Measurements from ENCODE around the gene MARCKSL1. TPM values are rescaled to one million over a fixed set of nuclear protein-coding genes. Genes with fewer than 3 reads are reported as not detected.

MARCKSL1 gene
- total RNA-seq, 1 donor: 16.6 TPM

DNA sequence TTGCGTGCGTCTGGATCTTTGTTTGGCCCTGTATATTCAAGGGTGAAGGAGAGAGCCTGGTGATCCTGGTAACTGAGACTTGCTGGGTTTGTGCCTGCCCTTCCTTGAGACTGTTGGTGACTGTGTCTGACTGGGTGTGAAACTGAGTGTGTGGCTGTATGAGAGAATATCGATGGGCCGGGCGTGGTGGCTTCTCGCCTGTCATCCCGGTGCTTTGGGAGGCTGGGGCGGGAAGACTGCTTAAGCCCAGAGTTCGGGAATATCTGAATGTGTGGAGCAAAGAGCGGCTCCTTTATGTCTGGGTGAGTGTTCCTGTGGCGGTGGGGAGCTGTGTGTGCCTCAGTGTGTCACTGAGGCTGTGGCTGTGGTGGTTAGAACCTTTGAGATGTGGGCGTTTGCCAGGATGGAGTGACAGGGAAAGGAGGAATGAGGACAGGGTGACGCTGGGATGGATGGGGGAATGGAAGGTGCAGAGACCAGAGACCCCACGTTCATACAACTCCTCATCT, 2.7 kb upstream of the MARCKSL1 start:
- H2AFZ ChIP-seq (ENCODE audit: low read length): no peak overlapping the region
- H3K36me3 ChIP-seq (ENCODE audit: insufficient read depth, low read length): peaks cover 5% of the 10 kb centered on the region
- TF ChIP-seq, protein P1, sequence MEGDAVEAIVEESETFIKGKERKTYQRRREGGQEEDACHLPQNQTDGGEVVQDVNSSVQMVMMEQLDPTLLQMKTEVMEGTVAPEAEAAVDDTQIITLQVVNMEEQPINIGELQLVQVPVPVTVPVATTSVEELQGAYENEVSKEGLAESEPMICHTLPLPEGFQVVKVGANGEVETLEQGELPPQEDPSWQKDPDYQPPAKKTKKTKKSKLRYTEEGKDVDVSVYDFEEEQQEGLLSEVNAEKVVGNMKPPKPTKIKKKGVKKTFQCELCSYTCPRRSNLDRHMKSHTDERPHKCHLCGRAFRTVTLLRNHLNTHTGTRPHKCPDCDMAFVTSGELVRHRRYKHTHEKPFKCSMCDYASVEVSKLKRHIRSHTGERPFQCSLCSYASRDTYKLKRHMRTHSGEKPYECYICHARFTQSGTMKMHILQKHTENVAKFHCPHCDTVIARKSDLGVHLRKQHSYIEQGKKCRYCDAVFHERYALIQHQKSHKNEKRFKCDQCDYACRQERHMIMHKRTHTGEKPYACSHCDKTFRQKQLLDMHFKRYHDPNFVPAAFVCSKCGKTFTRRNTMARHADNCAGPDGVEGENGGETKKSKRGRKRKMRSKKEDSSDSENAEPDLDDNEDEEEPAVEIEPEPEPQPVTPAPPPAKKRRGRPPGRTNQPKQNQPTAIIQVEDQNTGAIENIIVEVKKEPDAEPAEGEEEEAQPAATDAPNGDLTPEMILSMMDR (IDR thresholded peaks at IDR 0.05; ENCODE audit: extremely low read depth, low read depth, low read length): no peak
- H3K79me2 ChIP-seq (ENCODE audit: insufficient read depth, low read length): no peaks in the 10 kb centered on the region
- H3K4me1 ChIP-seq (ENCODE audit: insufficient read depth, low read length): peaks cover 12% of the 10 kb centered on the region
- no peak overlapping the region for H3K4me3 ChIP-seq (ENCODE audit: insufficient read depth, low read length)
- DNase-seq (ENCODE audit: insufficient read length, low spot score, missing footprints): peak; percentile 45
- H3K4me2 ChIP-seq (ENCODE audit: insufficient read depth, low read length): no peak overlapping the region
- no peaks in the 10 kb centered on the region for H3K27me3 ChIP-seq (ENCODE audit: insufficient read depth, low read length)
- no peaks in the 10 kb centered on the region for H3K9me3 ChIP-seq (ENCODE audit: low read depth, low read length)
- no peak overlapping the region for H3K27ac ChIP-seq (ENCODE audit: low read depth, low read length)
- peaks cover 12% of the 10 kb centered on the region for H4K20me1 ChIP-seq (ENCODE audit: insufficient read depth, low read length)

DNA sequence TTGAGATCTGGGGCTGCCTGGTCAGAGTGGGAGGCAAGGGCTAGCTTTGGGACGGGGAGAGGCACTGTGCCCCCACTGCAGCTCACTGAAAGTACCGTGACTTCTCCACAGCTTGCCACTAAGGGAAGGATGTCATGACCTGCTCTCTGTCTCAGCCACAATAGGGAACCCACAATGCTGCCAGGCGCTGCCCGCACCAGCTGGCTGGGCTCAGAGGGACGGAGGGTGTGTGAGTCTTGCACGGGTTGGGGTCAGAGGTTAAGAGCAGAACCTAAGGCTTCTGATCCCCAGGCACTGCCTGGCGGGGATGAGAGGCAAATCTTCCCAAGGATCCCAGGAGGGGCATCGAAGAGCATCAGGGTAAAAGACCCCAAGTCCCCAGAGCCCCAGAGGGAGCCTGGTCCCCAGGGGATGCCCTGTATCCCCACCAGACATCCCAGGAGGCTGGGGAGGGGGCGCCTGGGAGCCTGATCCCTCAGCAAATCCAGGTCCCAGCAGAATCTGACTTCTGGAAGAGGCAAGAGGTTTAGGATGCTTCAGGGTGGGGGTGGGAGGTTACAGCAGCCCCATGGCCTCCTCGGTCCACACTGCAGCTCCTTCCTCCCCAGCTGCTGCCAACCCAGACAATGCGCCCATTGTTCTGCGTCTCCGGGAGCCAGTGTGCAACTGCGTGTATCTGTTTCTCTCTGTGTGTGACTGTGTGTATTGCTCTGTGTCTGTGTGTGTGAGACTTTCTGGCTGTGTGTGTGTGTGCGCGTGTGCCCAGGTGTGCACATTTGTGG, 2.0 kb upstream of the MARCKSL1 start:
- Histone ChIP-seq H3K36me3 (ENCODE audit: insufficient read depth, low read length) (peaks cover 9% of the 10 kb centered on the region), H3K27ac (ENCODE audit: low read depth, low read length) (no peak overlapping the region), H3K9me3 (ENCODE audit: low read depth, low read length) (no peaks in the 10 kb centered on the region), H3K4me1 (ENCODE audit: insufficient read depth, low read length) (peaks cover 12% of the 10 kb centered on the region), H3K79me2 (ENCODE audit: insufficient read depth, low read length) (no peaks in the 10 kb centered on the region), H2AFZ (ENCODE audit: low read length) (no peak overlapping the region), H3K4me3 (ENCODE audit: insufficient read depth, low read length) (no peak overlapping the region), H4K20me1 (ENCODE audit: insufficient read depth, low read length) (peaks cover 12% of the 10 kb centered on the region), H3K27me3 (ENCODE audit: insufficient read depth, low read length) (no peaks in the 10 kb centered on the region), H3K4me2 (ENCODE audit: insufficient read depth, low read length) (no peak overlapping the region)
- no peak for DNase-seq (ENCODE audit: insufficient read length, low spot score, missing footprints)
- TF ChIP-seq, protein P1 (IDR thresholded peaks at IDR 0.05; ENCODE audit: extremely low read depth, low read depth, low read length): no peak

DNA sequence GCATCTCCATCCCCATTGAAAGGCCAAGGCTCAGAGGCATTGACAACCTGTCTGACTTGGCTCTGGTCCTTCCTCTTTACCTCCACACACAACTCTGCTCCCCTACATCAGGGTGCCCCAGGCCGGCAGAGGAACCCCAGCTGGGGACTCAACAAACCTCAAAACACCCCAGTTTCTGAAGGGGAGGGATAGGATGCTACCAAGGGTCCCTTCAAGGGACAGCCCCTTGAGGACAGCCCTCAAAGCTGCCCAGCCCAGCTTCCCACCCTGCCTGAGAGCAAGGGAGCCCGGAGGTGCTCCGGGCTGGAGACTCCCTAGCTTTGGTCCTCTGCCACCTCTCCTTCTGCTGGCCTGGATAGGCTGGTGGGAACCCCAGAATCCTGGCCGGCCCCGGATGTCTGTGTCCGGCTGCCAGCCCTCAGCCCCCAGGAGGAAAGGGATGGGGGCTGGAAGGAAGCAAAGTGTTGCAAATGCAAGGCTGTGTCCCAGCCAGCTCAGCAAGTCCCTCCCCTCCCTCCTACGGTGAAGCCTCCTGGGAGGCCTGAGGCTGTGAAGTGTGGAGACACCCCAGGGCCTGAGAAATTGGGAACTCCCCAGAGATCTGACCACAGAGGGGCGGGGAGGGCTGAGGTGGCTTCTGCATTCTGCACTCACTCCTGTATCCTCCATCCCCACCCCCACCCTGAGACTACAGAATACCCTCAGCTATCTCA, 1.1 kb upstream of the MARCKSL1 start:
- peaks cover 13% of the 10 kb centered on the region for H3K36me3 ChIP-seq (ENCODE audit: insufficient read depth, low read length)
- peaks cover 12% of the 10 kb centered on the region for H3K4me1 ChIP-seq (ENCODE audit: insufficient read depth, low read length)
- H3K27ac ChIP-seq (ENCODE audit: low read depth, low read length): no peak overlapping the region
- TF ChIP-seq, protein P1 (IDR thresholded peaks at IDR 0.05; ENCODE audit: extremely low read depth, low read depth, low read length): no peak
- H3K4me3 ChIP-seq (ENCODE audit: insufficient read depth, low read length): no peak overlapping the region
- H3K79me2 ChIP-seq (ENCODE audit: insufficient read depth, low read length): no peaks in the 10 kb centered on the region
- H3K27me3 ChIP-seq (ENCODE audit: insufficient read depth, low read length): no peaks in the 10 kb centered on the region
- no peaks in the 10 kb centered on the region for H3K9me3 ChIP-seq (ENCODE audit: low read depth, low read length)
- H2AFZ ChIP-seq (ENCODE audit: low read length): no peak overlapping the region
- peak overlapping the region; percentile 84 for H3K4me2 ChIP-seq (ENCODE audit: insufficient read depth, low read length)
- peak; percentile 82 for DNase-seq (ENCODE audit: insufficient read length, low spot score, missing footprints)
- peaks cover 16% of the 10 kb centered on the region for H4K20me1 ChIP-seq (ENCODE audit: insufficient read depth, low read length)

DNA sequence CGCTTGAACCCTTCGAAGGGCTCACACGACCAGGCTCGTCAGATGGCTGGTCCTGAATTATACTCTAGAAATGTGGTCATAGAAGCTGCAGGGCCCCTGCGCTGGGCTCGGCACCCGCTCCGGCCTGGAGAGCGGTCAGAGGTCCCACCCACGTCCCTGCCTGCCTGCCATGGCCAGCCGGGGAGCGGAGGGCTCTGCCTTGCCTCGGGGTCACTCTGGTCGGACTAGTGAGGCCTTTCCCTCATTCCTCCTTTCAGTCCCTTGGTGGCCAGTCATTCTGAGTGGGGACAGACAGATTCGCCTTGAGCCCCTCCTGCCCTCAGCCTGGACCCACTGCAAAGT, 529 bp upstream of the MARCKSL1 start:
- no peak for DNase-seq (ENCODE audit: insufficient read length, low spot score, missing footprints)
- Histone ChIP-seq H3K4me3 (ENCODE audit: insufficient read depth, low read length) (peak overlapping the region; percentile 73), H3K9me3 (ENCODE audit: low read depth, low read length) (no peaks in the 10 kb centered on the region), H3K4me1 (ENCODE audit: insufficient read depth, low read length) (peaks cover 12% of the 10 kb centered on the region), H3K4me2 (ENCODE audit: insufficient read depth, low read length) (peak overlapping the region; percentile 84), H3K27ac (ENCODE audit: low read depth, low read length) (no peak overlapping the region), H3K36me3 (ENCODE audit: insufficient read depth, low read length) (peaks cover 13% of the 10 kb centered on the region), H4K20me1 (ENCODE audit: insufficient read depth, low read length) (peaks cover 16% of the 10 kb centered on the region), H3K27me3 (ENCODE audit: insufficient read depth, low read length) (no peaks in the 10 kb centered on the region), H2AFZ (ENCODE audit: low read length) (no peak overlapping the region), H3K79me2 (ENCODE audit: insufficient read depth, low read length) (no peaks in the 10 kb centered on the region)
- TF ChIP-seq, protein P1 (IDR thresholded peaks at IDR 0.05; ENCODE audit: extremely low read depth, low read depth, low read length): no peak

Data from osteoblast (primary cell).